VCaP (cell line): ENCODE data around the gene CDA.

ENCODE experiments used
- H3K27ac ChIP-seq: fragments of 450-650 bp; 2 replicates; pipeline ENCODE4 v1.5.1; 2017
- TF ChIP-seq, protein P1 (sequence below): fragments of 450-650 bp; conservative IDR thresholded peaks from 2 replicates; pipeline ENCODE4 v1.5.1; 2017; ENCODE audit warnings: mild to moderate bottlenecking, moderate library complexity

Gene CDA

DNA sequence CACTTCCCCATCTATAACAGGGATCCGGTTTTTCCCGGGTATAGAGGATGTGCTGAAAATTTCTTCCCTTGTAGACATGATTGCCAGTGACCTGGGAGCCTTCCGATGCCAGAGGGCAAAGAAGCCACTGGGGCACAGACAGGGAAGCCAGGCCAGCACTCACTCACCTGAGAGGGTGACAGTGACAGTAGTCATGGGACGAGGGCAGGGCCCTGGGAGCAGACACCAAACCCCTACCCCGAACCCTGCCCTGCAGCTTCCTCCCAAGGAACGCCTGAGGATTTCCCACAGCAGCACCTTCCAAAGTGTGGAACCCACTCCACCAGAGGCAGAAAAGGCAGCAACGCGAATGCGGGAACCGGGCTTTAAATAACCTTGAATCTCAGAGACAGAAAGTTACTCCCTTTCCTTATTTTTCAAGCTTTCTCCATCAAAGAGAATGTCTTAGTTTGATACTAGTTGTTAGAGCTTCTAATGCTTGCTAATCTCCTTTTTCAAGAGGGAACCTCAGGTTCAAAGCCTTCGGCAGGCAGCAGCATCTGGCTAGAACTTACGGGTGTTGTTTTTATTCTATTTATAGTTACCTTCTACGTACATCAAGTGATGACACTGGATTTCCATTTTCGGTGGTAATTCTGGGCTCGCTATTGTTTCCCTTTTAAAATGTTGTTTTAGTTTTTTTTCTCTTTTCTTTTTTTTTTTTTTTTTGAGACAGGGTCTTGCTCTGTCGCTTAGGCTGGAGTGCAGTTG, 69.4 kb downstream of the CDA start:
- TF ChIP-seq, protein P1, sequence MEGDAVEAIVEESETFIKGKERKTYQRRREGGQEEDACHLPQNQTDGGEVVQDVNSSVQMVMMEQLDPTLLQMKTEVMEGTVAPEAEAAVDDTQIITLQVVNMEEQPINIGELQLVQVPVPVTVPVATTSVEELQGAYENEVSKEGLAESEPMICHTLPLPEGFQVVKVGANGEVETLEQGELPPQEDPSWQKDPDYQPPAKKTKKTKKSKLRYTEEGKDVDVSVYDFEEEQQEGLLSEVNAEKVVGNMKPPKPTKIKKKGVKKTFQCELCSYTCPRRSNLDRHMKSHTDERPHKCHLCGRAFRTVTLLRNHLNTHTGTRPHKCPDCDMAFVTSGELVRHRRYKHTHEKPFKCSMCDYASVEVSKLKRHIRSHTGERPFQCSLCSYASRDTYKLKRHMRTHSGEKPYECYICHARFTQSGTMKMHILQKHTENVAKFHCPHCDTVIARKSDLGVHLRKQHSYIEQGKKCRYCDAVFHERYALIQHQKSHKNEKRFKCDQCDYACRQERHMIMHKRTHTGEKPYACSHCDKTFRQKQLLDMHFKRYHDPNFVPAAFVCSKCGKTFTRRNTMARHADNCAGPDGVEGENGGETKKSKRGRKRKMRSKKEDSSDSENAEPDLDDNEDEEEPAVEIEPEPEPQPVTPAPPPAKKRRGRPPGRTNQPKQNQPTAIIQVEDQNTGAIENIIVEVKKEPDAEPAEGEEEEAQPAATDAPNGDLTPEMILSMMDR: no peak
- H3K27ac ChIP-seq: no peak overlapping the region

DNA sequence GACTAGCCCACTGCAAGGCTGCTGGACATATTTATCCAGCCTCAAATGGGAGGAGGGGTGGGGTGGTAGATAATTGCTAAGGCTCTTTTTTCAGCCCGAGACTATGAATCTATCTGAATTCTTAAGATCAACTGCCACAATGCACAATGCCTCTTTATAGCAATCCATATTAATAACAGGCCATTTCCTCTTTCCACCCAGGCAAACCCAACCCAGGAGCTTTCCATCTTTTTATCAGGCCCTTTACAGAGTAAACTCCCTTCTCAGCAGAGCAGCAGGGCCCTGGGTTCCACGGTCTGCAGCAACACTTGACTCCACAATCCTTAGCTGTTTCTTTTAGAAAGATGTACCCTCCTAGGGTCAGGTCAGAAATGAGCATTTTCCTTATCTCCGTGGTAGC, 71.5 kb downstream of the CDA start:
- TF ChIP-seq, protein P1: no peak
- H3K27ac ChIP-seq: peak overlapping the region; percentile 90

DNA sequence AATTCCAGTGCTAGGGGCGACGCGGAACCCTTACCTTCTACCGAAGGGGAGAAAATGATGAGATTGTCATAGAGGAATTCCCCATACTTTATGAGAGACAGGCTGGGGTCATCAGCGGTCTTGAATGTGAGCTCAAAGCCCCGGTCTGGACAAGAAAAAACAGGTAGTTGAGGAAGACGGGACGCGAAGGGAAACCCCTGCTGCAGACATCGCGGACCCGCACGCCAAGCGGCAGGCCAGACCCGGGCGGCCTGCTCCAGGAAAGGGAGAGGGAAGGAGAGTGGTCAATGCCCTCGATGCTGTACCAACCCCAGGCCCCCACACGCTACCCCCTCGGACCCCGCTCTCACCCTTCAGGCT, 71.9 kb downstream of the CDA start:
- H3K27ac ChIP-seq: peak overlapping the region; percentile 90
- TF ChIP-seq, protein P1: no peak

DNA sequence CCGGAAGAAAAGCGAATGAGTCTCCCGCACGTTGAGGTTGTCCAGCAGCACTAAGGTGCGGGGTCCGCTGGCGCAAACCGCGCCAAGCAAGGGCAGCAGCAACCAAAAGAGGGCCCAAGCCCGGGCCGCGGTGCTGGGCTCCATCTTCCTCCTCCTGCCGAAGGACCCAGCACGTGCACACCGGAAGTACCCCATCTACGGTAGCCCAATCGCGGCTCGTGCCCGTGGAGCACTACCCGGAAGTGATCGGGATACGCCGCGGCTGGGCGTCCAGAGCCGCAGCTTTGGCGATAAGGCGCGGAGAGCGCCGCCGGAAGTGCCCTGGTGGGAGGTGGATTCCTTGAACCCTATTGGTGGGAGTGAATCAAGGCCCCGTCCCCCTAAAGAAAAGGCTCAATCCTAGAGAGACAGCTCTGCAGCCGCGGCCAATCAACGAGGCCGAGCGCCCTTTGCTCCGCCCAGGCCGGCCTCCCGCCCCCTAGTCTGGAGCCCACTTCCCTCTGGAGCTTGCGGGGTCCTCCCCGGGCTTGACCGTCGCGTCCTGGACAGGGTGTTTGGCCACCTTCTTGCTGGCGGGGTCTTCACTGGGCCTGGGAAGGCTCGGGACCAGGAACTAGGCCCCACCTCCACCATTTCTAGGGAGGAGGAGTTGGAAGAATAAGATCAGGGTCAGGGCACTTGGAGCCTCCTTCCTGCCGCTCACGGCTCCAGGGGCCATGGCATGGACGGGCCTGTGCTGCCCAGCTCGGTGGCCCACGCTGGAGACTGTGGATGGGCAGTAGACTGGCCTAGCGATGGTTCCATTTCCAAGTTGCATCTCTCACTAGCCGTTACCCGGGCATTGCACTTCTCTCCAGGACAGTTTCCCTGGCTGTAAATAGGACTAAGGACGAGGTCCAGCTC, 72.6 kb downstream of the CDA start, which contains the start of gene DDOST:
Gene DDOST, minus strand, starts transcription at position 163 of the 903 bp plus-strand sequence. Its CDS starts 19 bp downstream, at position 144.
- TF ChIP-seq, protein P1: peak; percentile 59

DNA sequence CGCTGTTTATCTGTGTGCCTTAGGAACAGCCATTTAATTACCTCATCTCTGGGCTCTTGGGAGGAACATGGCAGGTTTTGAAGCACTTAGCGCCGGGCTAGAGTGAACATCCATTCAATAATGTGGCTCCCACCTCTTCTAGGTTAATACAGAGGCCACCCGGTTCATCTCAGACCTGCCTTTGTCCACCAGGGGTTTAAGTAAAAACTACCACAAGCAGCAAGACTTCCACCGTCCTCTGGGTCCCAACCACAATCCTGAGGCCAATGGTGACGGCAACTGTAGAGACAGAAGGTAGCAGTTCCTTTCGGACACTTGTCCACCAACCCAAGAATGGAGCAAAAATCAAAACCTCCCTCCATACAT, 73.2 kb downstream of the CDA start:
- peak overlapping the region; percentile 90 for H3K27ac ChIP-seq
- TF ChIP-seq, protein P1: no peak

More for the DNA sequence above, 72.6 kb downstream of the CDA start, which contains the start of gene DDOST:
- H3K27ac ChIP-seq: peak within 1 kb of the TSS; percentile 90

DNA sequence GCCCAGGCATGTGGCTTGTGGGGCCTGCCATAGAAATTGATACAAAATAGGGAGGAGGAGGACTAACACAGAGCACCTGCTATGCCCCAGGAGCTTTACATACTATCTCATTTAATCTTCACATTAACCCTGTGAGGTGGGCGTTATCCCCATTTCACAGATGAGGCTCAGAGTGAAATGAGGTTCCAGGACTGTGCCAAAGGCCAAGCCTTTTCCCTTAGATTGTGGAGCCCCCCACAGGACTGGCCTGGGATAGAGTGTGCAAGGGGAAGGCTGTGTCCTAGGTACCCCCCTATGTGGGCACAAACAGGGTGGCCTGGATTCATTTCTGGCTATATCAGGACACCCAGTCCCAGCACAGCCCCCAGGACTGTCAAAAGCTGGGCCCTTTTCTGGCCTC, 74.5 kb downstream of the CDA start:
- TF ChIP-seq, protein P1: no peak
- no peak overlapping the region for H3K27ac ChIP-seq

DNA sequence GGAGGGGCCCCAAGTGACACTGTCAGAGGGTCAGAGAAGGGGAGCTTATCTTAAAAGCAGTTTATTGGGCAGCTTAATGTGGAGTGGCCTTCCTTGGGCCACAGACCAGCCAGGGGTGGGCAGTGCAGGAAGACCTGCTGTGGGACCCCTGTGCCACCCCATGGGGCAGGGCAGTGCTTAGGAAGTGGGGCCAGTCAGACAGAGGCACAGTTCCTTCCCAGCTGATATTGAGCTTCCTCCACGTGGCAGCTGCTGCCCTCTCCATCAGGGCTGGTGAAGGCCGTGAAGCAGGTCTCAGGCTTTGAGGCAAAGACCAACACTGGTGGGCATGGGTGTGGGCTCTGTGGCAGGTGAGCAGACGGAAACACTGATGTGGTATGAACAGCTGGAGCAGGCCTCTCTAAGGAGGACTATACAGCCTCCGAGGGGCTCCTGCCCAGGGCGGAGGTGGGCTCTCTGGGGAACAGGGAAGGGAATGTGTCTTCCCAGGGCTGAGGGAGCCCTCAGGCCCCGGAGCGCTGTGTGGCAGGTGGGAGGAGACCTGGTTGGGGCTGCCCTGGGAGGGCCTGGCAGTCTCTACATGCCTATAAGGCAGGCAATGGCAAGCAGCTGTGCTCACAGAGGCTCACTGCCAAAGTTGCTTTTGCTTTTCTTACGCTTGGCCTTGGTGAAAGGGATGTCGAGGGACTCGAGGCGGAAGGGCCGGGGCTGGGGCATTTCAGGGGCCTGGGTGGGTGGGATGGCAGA, 75.2 kb downstream of the CDA start:
- TF ChIP-seq, protein P1: no peak
- no peak overlapping the region for H3K27ac ChIP-seq
